ENCODE results near the gene KLRF1. TPM values are rescaled to one million over a fixed set of nuclear protein-coding genes. Genes with fewer than 3 reads are reported as not detected.
A peak's percentile ranks its signal among the peaks of the same experiment; 100 is the strongest.

The KLRF1 gene
- total RNA-seq, 1 experiment from 2014 or later, result not detected

GRCh38 chr12:9784816-9785215 lies 42.5 kb upstream of the KLRF1 start:
- TF ChIP-seq, protein P1, sequence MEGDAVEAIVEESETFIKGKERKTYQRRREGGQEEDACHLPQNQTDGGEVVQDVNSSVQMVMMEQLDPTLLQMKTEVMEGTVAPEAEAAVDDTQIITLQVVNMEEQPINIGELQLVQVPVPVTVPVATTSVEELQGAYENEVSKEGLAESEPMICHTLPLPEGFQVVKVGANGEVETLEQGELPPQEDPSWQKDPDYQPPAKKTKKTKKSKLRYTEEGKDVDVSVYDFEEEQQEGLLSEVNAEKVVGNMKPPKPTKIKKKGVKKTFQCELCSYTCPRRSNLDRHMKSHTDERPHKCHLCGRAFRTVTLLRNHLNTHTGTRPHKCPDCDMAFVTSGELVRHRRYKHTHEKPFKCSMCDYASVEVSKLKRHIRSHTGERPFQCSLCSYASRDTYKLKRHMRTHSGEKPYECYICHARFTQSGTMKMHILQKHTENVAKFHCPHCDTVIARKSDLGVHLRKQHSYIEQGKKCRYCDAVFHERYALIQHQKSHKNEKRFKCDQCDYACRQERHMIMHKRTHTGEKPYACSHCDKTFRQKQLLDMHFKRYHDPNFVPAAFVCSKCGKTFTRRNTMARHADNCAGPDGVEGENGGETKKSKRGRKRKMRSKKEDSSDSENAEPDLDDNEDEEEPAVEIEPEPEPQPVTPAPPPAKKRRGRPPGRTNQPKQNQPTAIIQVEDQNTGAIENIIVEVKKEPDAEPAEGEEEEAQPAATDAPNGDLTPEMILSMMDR (conservative IDR thresholded peaks at IDR 0.05), result no peak
- Histone ChIP-seq H3K4ac (ENCODE audit: low read depth, low read length) (no peak overlapping the region), H4K20me1 (ENCODE audit: control insufficient read depth, insufficient read depth, insufficient read length) (no peaks in the 10 kb centered on the region), H3K4me2 (ENCODE audit: insufficient read depth, insufficient read length, low read length) (no peak overlapping the region), H2AFZ (ENCODE audit: low read length) (no peak overlapping the region), H3K27me3 (ENCODE audit: insufficient read depth, low read length) (no peaks in the 10 kb centered on the region), H3K79me1 (ENCODE audit: insufficient read depth, low read depth, low read length, poor library complexity, severe bottlenecking) (no peaks in the 10 kb centered on the region), H2AK5ac (ENCODE audit: insufficient read length, low read length) (no peak overlapping the region), H3K4me1 (ENCODE audit: insufficient read depth, low read length) (peaks cover 2% of the 10 kb centered on the region; the same call in 1 of the 2 replicates), H2BK120ac (ENCODE audit: low read depth, low read length, poor library complexity, severe bottlenecking) (no peak overlapping the region), H2BK20ac (ENCODE audit: low read depth, low read length, poor library complexity, severe bottlenecking) (no peak overlapping the region), H3K56ac (ENCODE audit: insufficient read length, low read depth, low read length) (no peak overlapping the region), H3K18ac (ENCODE audit: insufficient read length, low read depth, low read length) (no peak overlapping the region), H3K9ac (ENCODE audit: extremely low read depth, insufficient read length, low read length) (no peak overlapping the region), H4K5ac (ENCODE audit: insufficient read length, low read depth, low read length) (no peak overlapping the region), H3K9me3 (ENCODE audit: control insufficient read depth, low read depth, low read length) (no peaks in the 10 kb centered on the region), H2BK15ac (ENCODE audit: low read depth, low read length) (no peak overlapping the region), H4K91ac (ENCODE audit: insufficient read length, low read depth, low read length) (no peak overlapping the region), H3K79me2 (ENCODE audit: insufficient read depth, low read length) (no peaks in the 10 kb centered on the region), H3K23me2 (ENCODE audit: insufficient read length, low read depth, low read length, poor library complexity, severe bottlenecking) (no peaks in the 10 kb centered on the region), H3K23ac (ENCODE audit: insufficient read length, low read depth, low read length) (no peak overlapping the region), H3K27ac (ENCODE audit: insufficient read length, low read depth, low read length) (no peak overlapping the region), H2BK5ac (ENCODE audit: insufficient read length, low read length) (no peak overlapping the region), H4K8ac (replicated peaks; ENCODE audit: insufficient read length, low read depth, low read length) (no peak overlapping the region), H3K14ac (ENCODE audit: insufficient read depth, low read length) (no peak overlapping the region), H3T11ph (ENCODE audit: low read length) (no peak overlapping the region), H2BK12ac (ENCODE audit: insufficient read length, low read depth, low read length) (no peak overlapping the region)
- DNase-seq, result no peak
- H3K27me3 Mint-ChIP-seq (ENCODE audit: low read depth), result no peaks in the 10 kb centered on the region
- H3K9me3 Mint-ChIP-seq, result peaks cover 5 to 8% of the 10 kb centered on the region in 2 experiments; a peak in 4 of 5 replicates
- H3K4me3 Mint-ChIP-seq, result no peak overlapping the region
- WGBS (ENCODE audit: extremely low coverage, insufficient read length, low lambda C conversion rate), result no CpG with 5 or more reads among the region's 3 CpGs
- peak overlapping the region in 1 of 3 experiments; percentile 82; a peak in 3 of 7 replicates for H3K27ac Mint-ChIP-seq
- H3K36me3 Mint-ChIP-seq (ENCODE audit: insufficient read depth in 1 of 3, low read depth in 3 of 3), result peaks cover 0 to 19% (median 9%) of the 10 kb centered on the region in 3 experiments; a peak in 5 of 7 replicates
- H3K4me1 Mint-ChIP-seq, result peaks cover 52 to 57% of the 10 kb centered on the region in 2 experiments
